Testis (tissue), 3 donors: ENCODE measurements around the gene CPO. TPM values are rescaled to one million over a fixed set of nuclear protein-coding genes. Genes with fewer than 3 reads are reported as not detected.

Experiments used
- DNase-seq: peaks from one replicate; pipeline ENCODE4 v3.0.0-alpha.2; 2019
- H3K27ac ChIP-seq, 2 donors: fragments of 200-600 bp; sonication (generic); one replicate each; pipeline ENCODE4 v1.5.1; 2019
- H3K27me3 ChIP-seq: fragments of 200-600 bp; sonication (generic); one replicate; pipeline ENCODE4 v1.5.1; 2019
- H3K36me3 ChIP-seq: fragments of 200-600 bp; sonication (generic); one replicate; pipeline ENCODE4 v1.5.1; 2017; ENCODE audit warnings: low read depth; ENCODE audit errors: missing control alignments
- H3K4me1 ChIP-seq: fragments of 200-600 bp; sonication (generic); one replicate; pipeline ENCODE4 v1.5.1; 2019
- H3K4me3 ChIP-seq, 2 donors: fragments of 200-600 bp; sonication (generic); one replicate each; pipeline ENCODE4 v1.5.1; 2017 to 2019
- H3K9me3 ChIP-seq: fragments of 200-600 bp; sonication (generic); one replicate; pipeline ENCODE4 v1.5.1; 2017
- CTCF ChIP-seq, 3 experiments: fragments of 450-650 bp in 2 of 3; fragments of 200-600 bp in 1 of 3; sonication (generic) in 1 of 3; IDR thresholded peaks; one replicate each; pipeline ENCODE4 v1.5.1; 2016 to 2019; ENCODE audit warnings: antibody characterized with exemption in 3 of 3, mild to moderate bottlenecking in 2 of 3, moderate library complexity in 1 of 3
- POLR2A ChIP-seq: fragments of 450-650 bp; IDR thresholded peaks from one replicate; pipeline ENCODE4 v1.6.1; 2017; ENCODE audit warnings: antibody characterized with exemption, mild to moderate bottlenecking, moderate library complexity
- WGBS, 2 donors: methylation state at CpG; one replicate each; pipeline ENCODE4 v1.1.5; 2018; 5-methylcytosine and 5-hydroxymethylcytosine counted together
- intact Hi-C: fragments of 100-400 bp; cut with DNase I; formaldehyde crosslinking; loops from one replicate; pipeline ENCODE4 v1.15.1; 2023; ENCODE audit warnings: low total_unique reads
- polyA plus RNA-seq: library from polyadenylated mRNA; stranded (reverse); fragments of 350-450 nt; fragmentation: Illumina TruSeq; extraction: RNeasy Lipid Tissue Mini Kit (QIAGEN cat#74804); gene quantifications from one replicate; pipeline ENCODE4 v1.2.3, GENCODE V29; 2014; ENCODE audit warnings: low read depth, low replicate concordance; ENCODE audit not compliant: insufficient read depth
- total RNA-seq, 2 donors: library from RNA; depleted of rRNA; stranded (reverse); fragments of >200 nt; gene quantifications; one replicate each; pipeline ENCODE4 v1.2.3, GENCODE V29; 2016

The CPO gene
- total and polyA plus RNA-seq, 3 donors from 2014 or later: 0.43 to 0.90 (median 0.71) TPM

GRCh38 chr2:206958261-206958660, 18.9 kb downstream of the CPO start:
- Histone ChIP-seq H3K27ac (no peak overlapping the region), H3K4me1 (no peaks in the 10 kb centered on the region), H3K9me3 (no peaks in the 10 kb centered on the region), H3K4me3 (no peak overlapping the region), H3K36me3 (no peaks in the 10 kb centered on the region), H3K27me3 (no peaks in the 10 kb centered on the region)
- no peak for DNase-seq
- no peak for TF ChIP-seq CTCF (IDR thresholded peaks at IDR 0.05)
- no peak for TF ChIP-seq POLR2A
- intact Hi-C loops: no loop called here
- 90 to 97% methylated on average over 3 of the region's 3 CpGs for WGBS, 2 donors

GRCh38 chr2:206962966-206963365, 23.6 kb downstream of the CPO start:
- TF ChIP-seq POLR2A: no peak
- TF ChIP-seq CTCF (IDR thresholded peaks at IDR 0.05): no peak
- no peak for DNase-seq
- WGBS, 2 donors: 52 to 53% methylated on average over 4 of the region's 4 CpGs
- Histone ChIP-seq H3K9me3 (no peaks in the 10 kb centered on the region), H3K27ac (no peak overlapping the region), H3K27me3 (no peaks in the 10 kb centered on the region), H3K4me3 (no peak overlapping the region), H3K4me1 (no peaks in the 10 kb centered on the region), H3K36me3 (no peaks in the 10 kb centered on the region)
- intact Hi-C loops: no loop called here

GRCh38 chr2:206968134-206969086, 29.1 kb downstream of the CPO start:
- WGBS, 2 donors: 65 to 71% methylated on average over 7 of the region's 7 CpGs
- no peak overlapping the region for H3K4me3 ChIP-seq
- intact Hi-C loops: no loop called here
- TF ChIP-seq POLR2A: no peak
- no peak for TF ChIP-seq CTCF (IDR thresholded peaks at IDR 0.05)
- H3K27me3 ChIP-seq: no peaks in the 10 kb centered on the region
- H3K27ac ChIP-seq: no peak overlapping the region
- H3K4me1 ChIP-seq: no peaks in the 10 kb centered on the region
- H3K36me3 ChIP-seq: no peaks in the 10 kb centered on the region
- H3K9me3 ChIP-seq: no peaks in the 10 kb centered on the region
- DNase-seq: no peak

- intact Hi-C loops: no loop called here
- no peak for DNase-seq
- WGBS, 2 donors: 90 to 93% methylated on average over 6 of the region's 6 CpGs
- no peak overlapping the region for H3K4me3 ChIP-seq
- no peaks in the 10 kb centered on the region for H3K36me3 ChIP-seq
- H3K4me1 ChIP-seq: no peaks in the 10 kb centered on the region
- TF ChIP-seq POLR2A: no peak
- no peak for TF ChIP-seq CTCF (IDR thresholded peaks at IDR 0.05)
- H3K27ac ChIP-seq: no peak overlapping the region
- H3K9me3 ChIP-seq: no peaks in the 10 kb centered on the region
- H3K27me3 ChIP-seq: no peaks in the 10 kb centered on the region
These were observed 29.9 kb downstream of the CPO start for GRCh38 chr2:206969192-206969591.
